ENCODE data around the gene MEST. TPM values are rescaled to one million over a fixed set of nuclear protein-coding genes. Genes with fewer than 3 reads are reported as not detected.

MEST gene
- total and polyA plus RNA-seq, 2 of the 13 experiments (the other 11 are each of a cell fraction or from before 2014, with no cell fraction given) = 49.5 to 54.6 TPM

DNA sequence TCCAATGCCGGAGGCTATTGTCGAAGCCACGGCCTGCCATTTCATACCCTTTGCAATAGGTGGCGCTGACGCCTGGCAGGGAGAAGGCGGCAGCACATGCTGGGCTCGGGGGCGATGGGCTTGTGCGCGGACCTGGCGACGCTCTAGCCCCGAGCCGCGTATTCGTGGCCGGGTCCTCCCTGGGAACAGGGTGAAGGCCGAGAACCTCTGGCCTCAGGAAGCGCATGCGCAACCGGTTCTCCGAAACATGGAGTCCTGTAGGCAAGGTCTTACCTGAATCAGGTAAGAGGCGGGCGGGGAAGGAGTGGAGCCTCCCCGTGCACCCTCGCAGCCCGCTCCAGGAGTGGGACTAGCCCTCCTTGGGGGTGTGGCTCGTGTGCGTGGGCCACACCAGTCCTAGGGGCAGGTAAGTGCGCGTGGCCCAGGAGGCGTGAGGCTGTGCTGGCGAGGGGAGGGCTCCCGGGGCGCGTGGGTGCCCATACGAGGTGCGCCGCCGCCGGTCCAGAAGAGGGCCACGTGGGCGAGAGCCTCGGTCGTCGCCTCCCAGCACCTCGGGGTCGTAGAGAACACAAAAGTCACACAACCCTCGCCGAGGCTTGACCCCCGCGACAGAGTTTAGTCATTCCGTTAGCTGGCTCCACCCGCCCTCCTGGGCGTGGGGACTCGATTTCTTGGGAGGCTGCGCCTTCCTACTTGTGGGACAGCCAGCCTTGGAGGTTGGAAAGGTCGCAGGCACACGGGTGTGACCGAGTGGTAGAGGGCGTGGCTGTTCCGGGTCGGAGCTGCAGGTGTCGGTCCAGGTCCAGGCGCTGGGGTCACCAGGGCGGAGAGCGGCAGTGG is 5.6 kb upstream of the MEST start (continued):
- TF ChIP-seq, protein P1, sequence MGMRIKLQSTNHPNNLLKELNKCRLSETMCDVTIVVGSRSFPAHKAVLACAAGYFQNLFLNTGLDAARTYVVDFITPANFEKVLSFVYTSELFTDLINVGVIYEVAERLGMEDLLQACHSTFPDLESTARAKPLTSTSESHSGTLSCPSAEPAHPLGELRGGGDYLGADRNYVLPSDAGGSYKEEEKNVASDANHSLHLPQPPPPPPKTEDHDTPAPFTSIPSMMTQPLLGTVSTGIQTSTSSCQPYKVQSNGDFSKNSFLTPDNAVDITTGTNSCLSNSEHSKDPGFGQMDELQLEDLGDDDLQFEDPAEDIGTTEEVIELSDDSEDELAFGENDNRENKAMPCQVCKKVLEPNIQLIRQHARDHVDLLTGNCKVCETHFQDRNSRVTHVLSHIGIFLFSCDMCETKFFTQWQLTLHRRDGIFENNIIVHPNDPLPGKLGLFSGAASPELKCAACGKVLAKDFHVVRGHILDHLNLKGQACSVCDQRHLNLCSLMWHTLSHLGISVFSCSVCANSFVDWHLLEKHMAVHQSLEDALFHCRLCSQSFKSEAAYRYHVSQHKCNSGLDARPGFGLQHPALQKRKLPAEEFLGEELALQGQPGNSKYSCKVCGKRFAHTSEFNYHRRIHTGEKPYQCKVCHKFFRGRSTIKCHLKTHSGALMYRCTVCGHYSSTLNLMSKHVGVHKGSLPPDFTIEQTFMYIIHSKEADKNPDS (CRISPR knock-in tag; IDR thresholded peaks at IDR 0.05) = peak; percentile 42; the same call in 1 of the 2 replicates
- TF ChIP-seq ATM (IDR thresholded peaks at IDR 0.05; ENCODE audit: borderline replicate concordance) (no peak), ZNF501 (CRISPR knock-in tag; IDR thresholded peaks at IDR 0.05) (peak; percentile 84), HNF4G (IDR thresholded peaks at IDR 0.05; ENCODE audit: borderline replicate concordance, low read depth, low read length) (no peak), HNF4G (CRISPR knock-in tag; IDR thresholded peaks at IDR 0.05; ENCODE audit: borderline replicate concordance, low read depth) (peak; percentile 77; the same call in 1 of the 2 replicates), ZEB1 (IDR thresholded peaks at IDR 0.05; ENCODE audit: insufficient replicate concordance, low read depth) (peak; percentile 86), CCDC6 (CRISPR knock-in tag; IDR thresholded peaks at IDR 0.05) (peak; percentile 64; the same call in 1 of the 2 replicates), HES4 (CRISPR knock-in tag; IDR thresholded peaks at IDR 0.05; ENCODE audit: borderline replicate concordance) (peak; percentile 64; the same call in 1 of the 2 replicates), KDM2A (CRISPR knock-in tag; IDR thresholded peaks at IDR 0.05; ENCODE audit: borderline replicate concordance, low read depth) (peak; percentile 90), ZBTB1 (CRISPR knock-in tag; IDR thresholded peaks at IDR 0.05; ENCODE audit: borderline replicate concordance) (no peak), ZNF510 (CRISPR knock-in tag; IDR thresholded peaks at IDR 0.05; ENCODE audit: low read depth) (no peak), KMT2B (CRISPR knock-in tag; IDR thresholded peaks at IDR 0.05) (peak; percentile 52; the same call in 1 of the 2 replicates), SMARCE1 (IDR thresholded peaks at IDR 0.05; ENCODE audit: borderline replicate concordance) (no peak), FOXK1 (CRISPR knock-in tag; IDR thresholded peaks at IDR 0.05; ENCODE audit: borderline replicate concordance, low read depth) (peak; percentile 40; the same call in 1 of the 2 replicates)
- TF ChIP-seq, protein P2, sequence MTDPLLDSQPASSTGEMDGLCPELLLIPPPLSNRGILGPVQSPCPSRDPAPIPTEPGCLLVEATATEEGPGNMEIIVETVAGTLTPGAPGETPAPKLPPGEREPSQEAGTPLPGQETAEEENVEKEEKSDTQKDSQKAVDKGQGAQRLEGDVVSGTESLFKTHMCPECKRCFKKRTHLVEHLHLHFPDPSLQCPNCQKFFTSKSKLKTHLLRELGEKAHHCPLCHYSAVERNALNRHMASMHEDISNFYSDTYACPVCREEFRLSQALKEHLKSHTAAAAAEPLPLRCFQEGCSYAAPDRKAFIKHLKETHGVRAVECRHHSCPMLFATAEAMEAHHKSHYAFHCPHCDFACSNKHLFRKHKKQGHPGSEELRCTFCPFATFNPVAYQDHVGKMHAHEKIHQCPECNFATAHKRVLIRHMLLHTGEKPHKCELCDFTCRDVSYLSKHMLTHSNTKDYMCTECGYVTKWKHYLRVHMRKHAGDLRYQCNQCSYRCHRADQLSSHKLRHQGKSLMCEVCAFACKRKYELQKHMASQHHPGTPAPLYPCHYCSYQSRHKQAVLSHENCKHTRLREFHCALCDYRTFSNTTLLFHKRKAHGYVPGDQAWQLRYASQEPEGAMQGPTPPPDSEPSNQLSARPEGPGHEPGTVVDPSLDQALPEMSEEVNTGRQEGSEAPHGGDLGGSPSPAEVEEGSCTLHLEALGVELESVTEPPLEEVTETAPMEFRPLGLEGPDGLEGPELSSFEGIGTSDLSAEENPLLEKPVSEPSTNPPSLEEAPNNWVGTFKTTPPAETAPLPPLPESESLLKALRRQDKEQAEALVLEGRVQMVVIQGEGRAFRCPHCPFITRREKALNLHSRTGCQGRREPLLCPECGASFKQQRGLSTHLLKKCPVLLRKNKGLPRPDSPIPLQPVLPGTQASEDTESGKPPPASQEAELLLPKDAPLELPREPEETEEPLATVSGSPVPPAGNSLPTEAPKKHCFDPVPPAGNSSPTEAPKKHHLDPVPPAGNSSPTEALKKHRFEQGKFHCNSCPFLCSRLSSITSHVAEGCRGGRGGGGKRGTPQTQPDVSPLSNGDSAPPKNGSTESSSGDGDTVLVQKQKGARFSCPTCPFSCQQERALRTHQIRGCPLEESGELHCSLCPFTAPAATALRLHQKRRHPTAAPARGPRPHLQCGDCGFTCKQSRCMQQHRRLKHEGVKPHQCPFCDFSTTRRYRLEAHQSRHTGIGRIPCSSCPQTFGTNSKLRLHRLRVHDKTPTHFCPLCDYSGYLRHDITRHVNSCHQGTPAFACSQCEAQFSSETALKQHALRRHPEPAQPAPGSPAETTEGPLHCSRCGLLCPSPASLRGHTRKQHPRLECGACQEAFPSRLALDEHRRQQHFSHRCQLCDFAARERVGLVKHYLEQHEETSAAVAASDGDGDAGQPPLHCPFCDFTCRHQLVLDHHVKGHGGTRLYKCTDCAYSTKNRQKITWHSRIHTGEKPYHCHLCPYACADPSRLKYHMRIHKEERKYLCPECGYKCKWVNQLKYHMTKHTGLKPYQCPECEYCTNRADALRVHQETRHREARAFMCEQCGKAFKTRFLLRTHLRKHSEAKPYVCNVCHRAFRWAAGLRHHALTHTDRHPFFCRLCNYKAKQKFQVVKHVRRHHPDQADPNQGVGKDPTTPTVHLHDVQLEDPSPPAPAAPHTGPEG (CRISPR knock-in tag; IDR thresholded peaks at IDR 0.05) = peak; percentile 80
- TF ChIP-seq, protein P3, sequence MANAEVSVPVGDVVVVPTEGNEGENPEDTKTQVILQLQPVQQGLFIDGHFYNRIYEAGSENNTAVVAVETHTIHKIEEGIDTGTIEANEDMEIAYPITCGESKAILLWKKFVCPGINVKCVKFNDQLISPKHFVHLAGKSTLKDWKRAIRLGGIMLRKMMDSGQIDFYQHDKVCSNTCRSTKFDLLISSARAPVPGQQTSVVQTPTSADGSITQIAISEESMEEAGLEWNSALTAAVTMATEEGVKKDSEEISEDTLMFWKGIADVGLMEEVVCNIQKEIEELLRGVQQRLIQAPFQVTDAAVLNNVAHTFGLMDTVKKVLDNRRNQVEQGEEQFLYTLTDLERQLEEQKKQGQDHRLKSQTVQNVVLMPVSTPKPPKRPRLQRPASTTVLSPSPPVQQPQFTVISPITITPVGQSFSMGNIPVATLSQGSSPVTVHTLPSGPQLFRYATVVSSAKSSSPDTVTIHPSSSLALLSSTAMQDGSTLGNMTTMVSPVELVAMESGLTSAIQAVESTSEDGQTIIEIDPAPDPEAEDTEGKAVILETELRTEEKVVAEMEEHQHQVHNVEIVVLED (CRISPR knock-in tag; IDR thresholded peaks at IDR 0.05; ENCODE audit: borderline replicate concordance) = peak; percentile 49; the same call in 1 of the 2 replicates
- TF ChIP-seq, protein P4, sequence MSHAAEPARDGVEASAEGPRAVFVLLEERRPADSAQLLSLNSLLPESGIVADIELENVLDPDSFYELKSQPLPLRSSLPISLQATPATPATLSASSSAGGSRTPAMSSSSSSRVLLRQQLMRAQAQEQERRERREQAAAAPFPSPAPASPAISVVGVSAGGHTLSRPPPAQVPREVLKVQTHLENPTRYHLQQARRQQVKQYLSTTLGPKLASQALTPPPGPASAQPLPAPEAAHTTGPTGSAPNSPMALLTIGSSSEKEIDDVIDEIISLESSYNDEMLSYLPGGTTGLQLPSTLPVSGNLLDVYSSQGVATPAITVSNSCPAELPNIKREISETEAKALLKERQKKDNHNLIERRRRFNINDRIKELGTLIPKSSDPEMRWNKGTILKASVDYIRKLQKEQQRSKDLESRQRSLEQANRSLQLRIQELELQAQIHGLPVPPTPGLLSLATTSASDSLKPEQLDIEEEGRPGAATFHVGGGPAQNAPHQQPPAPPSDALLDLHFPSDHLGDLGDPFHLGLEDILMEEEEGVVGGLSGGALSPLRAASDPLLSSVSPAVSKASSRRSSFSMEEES (CRISPR knock-in tag; IDR thresholded peaks at IDR 0.05) = peak; percentile 60
